ENCODE measurements around the gene MYCL.

The MYCL gene

DNA sequence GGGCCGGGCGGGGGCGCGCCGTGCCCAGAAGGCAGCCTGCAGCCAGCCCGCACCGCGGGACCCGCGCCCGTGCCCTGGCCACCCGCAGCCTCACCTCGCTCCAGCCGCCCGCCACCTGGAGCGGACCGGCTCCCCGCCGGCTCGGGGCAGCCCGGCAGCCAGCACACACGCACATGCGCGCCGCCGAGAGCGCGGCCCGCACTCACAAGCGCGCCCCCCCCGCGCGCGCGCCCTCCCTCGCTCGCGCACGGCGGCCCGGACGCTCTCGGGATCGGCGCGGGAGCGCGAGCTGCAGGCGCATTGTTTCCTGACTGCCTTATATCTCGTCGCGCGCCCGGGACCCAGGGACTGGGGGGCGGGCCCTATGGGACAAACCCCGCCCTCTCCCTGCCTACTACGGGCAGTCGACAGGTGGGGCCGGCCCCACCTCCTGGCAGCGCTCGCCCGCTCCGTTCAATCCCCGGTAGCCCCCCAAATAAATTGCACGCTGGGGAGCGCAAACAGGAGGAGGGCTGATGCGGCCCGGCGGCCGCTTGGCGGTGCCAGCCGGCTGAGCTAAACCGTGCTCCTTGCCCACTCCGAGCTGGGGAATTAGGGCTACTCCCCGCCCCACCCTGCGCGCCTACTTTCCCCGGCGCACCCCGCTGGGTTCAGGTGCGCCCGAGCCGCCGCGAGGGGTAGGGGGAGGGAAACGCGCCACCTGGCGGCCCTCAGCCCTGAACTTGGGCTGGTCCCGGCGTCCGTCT, at the start of gene MYCL:
Gene MYCL, minus strand, starts transcription at position 204 of the 746 bp plus-strand sequence. CDS start 483 bp downstream, outside the sequence.
- Histone ChIP-seq H3K36me3 (no peaks in the 10 kb centered on the region), H3K4me3 (ENCODE audit: low read depth, low read length) (peak within 1 kb of the TSS; percentile 66), H3K9me3 (ENCODE audit: severe bottlenecking) (no peaks in the 10 kb centered on the region), H3K27me3 (ENCODE audit: insufficient read depth, low read depth, severe bottlenecking) (peaks cover 5% of the 10 kb centered on the region), H3K27ac (peak within 1 kb of the TSS; percentile 65)
- peak; percentile 93 for DNase-seq
- TF ChIP-seq, protein P1, sequence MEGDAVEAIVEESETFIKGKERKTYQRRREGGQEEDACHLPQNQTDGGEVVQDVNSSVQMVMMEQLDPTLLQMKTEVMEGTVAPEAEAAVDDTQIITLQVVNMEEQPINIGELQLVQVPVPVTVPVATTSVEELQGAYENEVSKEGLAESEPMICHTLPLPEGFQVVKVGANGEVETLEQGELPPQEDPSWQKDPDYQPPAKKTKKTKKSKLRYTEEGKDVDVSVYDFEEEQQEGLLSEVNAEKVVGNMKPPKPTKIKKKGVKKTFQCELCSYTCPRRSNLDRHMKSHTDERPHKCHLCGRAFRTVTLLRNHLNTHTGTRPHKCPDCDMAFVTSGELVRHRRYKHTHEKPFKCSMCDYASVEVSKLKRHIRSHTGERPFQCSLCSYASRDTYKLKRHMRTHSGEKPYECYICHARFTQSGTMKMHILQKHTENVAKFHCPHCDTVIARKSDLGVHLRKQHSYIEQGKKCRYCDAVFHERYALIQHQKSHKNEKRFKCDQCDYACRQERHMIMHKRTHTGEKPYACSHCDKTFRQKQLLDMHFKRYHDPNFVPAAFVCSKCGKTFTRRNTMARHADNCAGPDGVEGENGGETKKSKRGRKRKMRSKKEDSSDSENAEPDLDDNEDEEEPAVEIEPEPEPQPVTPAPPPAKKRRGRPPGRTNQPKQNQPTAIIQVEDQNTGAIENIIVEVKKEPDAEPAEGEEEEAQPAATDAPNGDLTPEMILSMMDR (IDR thresholded peaks at IDR 0.05; ENCODE audit: low read depth, low read length), result peak; percentile 85

- H3K27me3 ChIP-seq (ENCODE audit: insufficient read depth, low read depth, severe bottlenecking), result no peaks in the 10 kb centered on the region
- DNase-seq, result no peak
- H3K27ac ChIP-seq, result no peak overlapping the region
- no peaks in the 10 kb centered on the region for H3K36me3 ChIP-seq
- no peaks in the 10 kb centered on the region for H3K9me3 ChIP-seq (ENCODE audit: severe bottlenecking)
- TF ChIP-seq, protein P1 (IDR thresholded peaks at IDR 0.05; ENCODE audit: low read depth, low read length), result no peak
- H3K4me3 ChIP-seq (ENCODE audit: low read depth, low read length), result no peak overlapping the region
Observed at GRCh38 chr1:39949891-39950290, 48.2 kb upstream of the MYCL start.

DNA sequence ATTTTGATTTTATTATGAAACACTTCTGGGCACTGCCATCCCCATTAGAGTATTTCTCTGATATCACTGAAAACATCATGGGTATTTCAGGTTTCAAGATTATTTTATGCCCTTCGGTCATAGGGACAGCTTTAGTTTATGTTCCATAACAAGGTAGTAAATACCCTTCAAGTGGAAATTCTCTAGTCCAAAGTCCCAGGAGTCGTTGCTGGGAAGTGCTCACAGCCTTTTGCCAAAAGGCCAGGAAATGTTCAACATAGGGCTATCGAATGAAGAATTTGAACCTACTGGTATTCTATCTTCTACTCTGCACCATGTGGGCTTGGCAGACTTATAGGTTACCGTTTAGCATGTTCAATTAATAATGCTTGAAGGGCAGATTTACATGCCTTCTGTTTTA, 45.5 kb upstream of the MYCL start:
- H3K36me3 ChIP-seq, result no peaks in the 10 kb centered on the region
- no peaks in the 10 kb centered on the region for H3K27me3 ChIP-seq (ENCODE audit: insufficient read depth, low read depth, severe bottlenecking)
- no peak overlapping the region for H3K4me3 ChIP-seq (ENCODE audit: low read depth, low read length)
- no peaks in the 10 kb centered on the region for H3K9me3 ChIP-seq (ENCODE audit: severe bottlenecking)
- no peak for DNase-seq
- TF ChIP-seq, protein P1 (IDR thresholded peaks at IDR 0.05; ENCODE audit: low read depth, low read length), result no peak
- H3K27ac ChIP-seq, result no peak overlapping the region

- TF ChIP-seq, protein P1 (IDR thresholded peaks at IDR 0.05; ENCODE audit: low read depth, low read length), result no peak
- Histone ChIP-seq H3K27ac (no peak overlapping the region), H3K4me3 (ENCODE audit: low read depth, low read length) (no peak overlapping the region), H3K36me3 (no peaks in the 10 kb centered on the region), H3K9me3 (ENCODE audit: severe bottlenecking) (no peaks in the 10 kb centered on the region), H3K27me3 (ENCODE audit: insufficient read depth, low read depth, severe bottlenecking) (no peaks in the 10 kb centered on the region)
- DNase-seq, result no peak
Observed at GRCh38 chr1:39946216-39946615, 44.5 kb upstream of the MYCL start.

DNA sequence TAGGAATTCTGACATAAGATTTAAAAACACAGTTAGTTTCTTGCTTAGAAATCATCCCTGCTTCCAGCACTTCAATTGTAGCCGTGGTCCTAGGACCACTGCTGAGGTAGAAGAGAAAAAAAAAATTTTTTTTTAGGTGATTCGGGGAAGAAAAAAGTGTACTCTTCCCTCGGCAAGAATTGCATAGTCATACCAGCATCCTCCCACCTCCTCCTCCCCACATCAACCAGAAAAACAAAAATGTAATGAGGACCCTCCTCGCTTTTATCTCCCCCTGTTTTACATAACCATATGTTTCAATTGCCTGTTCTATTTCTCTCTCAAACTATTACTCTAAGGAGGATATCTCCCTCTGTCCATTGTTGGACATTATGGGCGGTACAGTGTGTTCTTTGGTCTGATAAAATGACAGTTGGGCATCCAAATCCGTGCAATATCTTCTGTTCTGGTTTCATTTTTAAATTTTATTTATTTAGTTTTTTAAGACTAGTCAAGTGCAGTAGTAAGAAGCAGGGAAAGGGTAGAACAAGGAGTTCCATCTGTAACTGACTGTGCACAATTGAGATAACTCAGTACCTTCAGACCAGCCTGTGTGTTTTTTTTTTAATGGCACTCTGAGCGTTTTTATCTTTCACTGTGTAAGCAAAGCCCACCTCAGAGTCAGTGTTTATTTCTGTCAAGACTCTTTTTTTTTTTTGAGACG, 42.8 kb upstream of the MYCL start:
- no peaks in the 10 kb centered on the region for H3K9me3 ChIP-seq (ENCODE audit: severe bottlenecking)
- no peak overlapping the region for H3K27ac ChIP-seq
- H3K4me3 ChIP-seq (ENCODE audit: low read depth, low read length), result no peak overlapping the region
- TF ChIP-seq, protein P1 (IDR thresholded peaks at IDR 0.05; ENCODE audit: low read depth, low read length), result no peak
- H3K27me3 ChIP-seq (ENCODE audit: insufficient read depth, low read depth, severe bottlenecking), result no peaks in the 10 kb centered on the region
- no peak for DNase-seq
- H3K36me3 ChIP-seq, result no peaks in the 10 kb centered on the region

Measured in WERI-Rb-1 (cell line).